ENCODE results near the gene LRRC8D. TPM values are rescaled to one million over a fixed set of nuclear protein-coding genes. Genes with fewer than 3 reads are reported as not detected.

The LRRC8D gene
- total and polyA plus RNA-seq, 2 experiments from 2014 or later, result 10.1 to 13.8 TPM

DNA sequence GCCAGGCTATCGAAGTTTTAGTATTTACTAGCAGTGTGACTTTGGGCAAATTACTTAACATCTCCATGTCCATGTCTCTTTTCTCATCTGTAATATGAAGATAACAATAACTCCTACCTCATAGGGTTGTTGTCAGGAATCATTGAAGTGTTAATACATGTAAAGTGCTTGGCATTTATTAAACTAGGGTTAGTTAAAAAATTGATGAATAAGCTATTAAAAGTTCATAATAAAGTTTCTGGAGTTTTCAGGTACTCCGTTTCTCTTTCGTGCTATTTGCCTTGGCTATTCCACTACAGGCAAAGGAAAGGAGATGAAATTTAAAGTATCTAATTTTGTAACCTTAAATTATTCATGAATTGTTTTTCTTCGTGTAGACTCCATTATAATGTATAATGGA, 16.7 kb downstream of the LRRC8D start:
- Histone ChIP-seq H3K4me1 (ENCODE audit: low read depth) (peaks cover 9% of the 10 kb centered on the region), H3K27me3 (no peaks in the 10 kb centered on the region), H3K36me3 (no peaks in the 10 kb centered on the region), H3K4me3 (no peak overlapping the region), H3K27ac (no peak overlapping the region), H3K9me3 (ENCODE audit: low read depth) (no peaks in the 10 kb centered on the region)
- DNase-seq (ENCODE audit: low read depth in 1 of 2, low spot score in 1 of 2), result no peak
- TF ChIP-seq, protein P1, sequence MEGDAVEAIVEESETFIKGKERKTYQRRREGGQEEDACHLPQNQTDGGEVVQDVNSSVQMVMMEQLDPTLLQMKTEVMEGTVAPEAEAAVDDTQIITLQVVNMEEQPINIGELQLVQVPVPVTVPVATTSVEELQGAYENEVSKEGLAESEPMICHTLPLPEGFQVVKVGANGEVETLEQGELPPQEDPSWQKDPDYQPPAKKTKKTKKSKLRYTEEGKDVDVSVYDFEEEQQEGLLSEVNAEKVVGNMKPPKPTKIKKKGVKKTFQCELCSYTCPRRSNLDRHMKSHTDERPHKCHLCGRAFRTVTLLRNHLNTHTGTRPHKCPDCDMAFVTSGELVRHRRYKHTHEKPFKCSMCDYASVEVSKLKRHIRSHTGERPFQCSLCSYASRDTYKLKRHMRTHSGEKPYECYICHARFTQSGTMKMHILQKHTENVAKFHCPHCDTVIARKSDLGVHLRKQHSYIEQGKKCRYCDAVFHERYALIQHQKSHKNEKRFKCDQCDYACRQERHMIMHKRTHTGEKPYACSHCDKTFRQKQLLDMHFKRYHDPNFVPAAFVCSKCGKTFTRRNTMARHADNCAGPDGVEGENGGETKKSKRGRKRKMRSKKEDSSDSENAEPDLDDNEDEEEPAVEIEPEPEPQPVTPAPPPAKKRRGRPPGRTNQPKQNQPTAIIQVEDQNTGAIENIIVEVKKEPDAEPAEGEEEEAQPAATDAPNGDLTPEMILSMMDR (IDR thresholded peaks at IDR 0.05; ENCODE audit: low read depth, low read length), result no peak

DNA sequence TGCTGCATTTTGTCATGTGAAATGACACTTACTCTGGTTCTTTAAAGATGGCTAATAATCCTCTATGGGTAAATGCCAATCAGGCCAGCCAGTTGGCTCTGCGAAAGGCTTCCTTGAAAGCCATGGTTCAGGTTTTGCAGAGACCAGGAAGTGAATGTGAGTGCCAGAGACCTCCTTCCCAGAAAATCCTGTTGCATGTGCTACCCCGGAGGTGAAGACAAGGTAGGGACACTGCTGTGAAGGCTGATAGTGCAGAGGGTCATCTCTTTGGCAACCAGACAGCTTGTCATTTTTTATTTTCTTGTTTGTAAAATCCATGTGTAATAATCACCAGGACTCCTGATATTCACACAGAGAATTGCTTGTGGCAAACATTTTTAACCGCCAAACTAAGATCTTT, 18.7 kb downstream of the LRRC8D start:
- Histone ChIP-seq H3K27ac (no peak overlapping the region), H3K4me3 (no peak overlapping the region), H3K9me3 (ENCODE audit: low read depth) (no peaks in the 10 kb centered on the region), H3K27me3 (no peaks in the 10 kb centered on the region), H3K4me1 (ENCODE audit: low read depth) (peaks cover 9% of the 10 kb centered on the region), H3K36me3 (no peaks in the 10 kb centered on the region)
- DNase-seq (ENCODE audit: low read depth in 1 of 2, low spot score in 1 of 2), result no peak
- TF ChIP-seq, protein P1 (IDR thresholded peaks at IDR 0.05; ENCODE audit: low read depth, low read length), result no peak

DNA sequence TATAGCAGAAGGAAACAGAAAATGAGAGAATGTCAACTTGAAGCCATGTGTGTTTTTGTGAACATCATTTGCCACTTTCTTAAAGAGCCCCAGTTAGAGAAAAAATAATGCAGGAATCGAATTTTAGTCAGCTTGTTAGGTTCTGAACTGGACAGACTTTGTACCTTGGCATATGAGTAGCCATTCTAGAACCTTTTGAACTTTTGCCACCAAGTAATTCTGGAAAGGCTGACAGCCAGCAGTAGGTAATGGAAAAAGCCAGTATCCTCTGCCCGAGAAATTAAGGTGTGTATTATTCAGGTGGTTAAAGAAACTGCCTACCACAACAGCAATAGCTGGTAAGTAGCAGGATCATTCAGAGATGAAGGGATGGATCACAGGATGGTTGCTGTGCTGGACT, 20.7 kb downstream of the LRRC8D start:
- peaks cover 9% of the 10 kb centered on the region for H3K4me1 ChIP-seq (ENCODE audit: low read depth)
- H3K27ac ChIP-seq, result no peak overlapping the region
- DNase-seq (ENCODE audit: low read depth in 1 of 2, low spot score in 1 of 2), result no peak
- TF ChIP-seq, protein P1 (IDR thresholded peaks at IDR 0.05; ENCODE audit: low read depth, low read length), result no peak
- H3K27me3 ChIP-seq, result no peaks in the 10 kb centered on the region
- no peaks in the 10 kb centered on the region for H3K9me3 ChIP-seq (ENCODE audit: low read depth)
- no peaks in the 10 kb centered on the region for H3K36me3 ChIP-seq
- no peak overlapping the region for H3K4me3 ChIP-seq

GRCh38 chr1:89842567-89843272, 21.9 kb downstream of the LRRC8D start:
- no peaks in the 10 kb centered on the region for H3K27me3 ChIP-seq
- H3K27ac ChIP-seq, result no peak overlapping the region
- H3K9me3 ChIP-seq (ENCODE audit: low read depth), result no peaks in the 10 kb centered on the region
- peak in 1 of 2 donors; percentile 64 for DNase-seq (ENCODE audit: low read depth in 1 of 2, low spot score in 1 of 2)
- H3K4me1 ChIP-seq (ENCODE audit: low read depth), result no peaks in the 10 kb centered on the region
- H3K4me3 ChIP-seq, result peak overlapping the region; percentile 32
- TF ChIP-seq, protein P1 (IDR thresholded peaks at IDR 0.05; ENCODE audit: low read depth, low read length), result no peak
- H3K36me3 ChIP-seq, result peaks cover 2% of the 10 kb centered on the region

DNA sequence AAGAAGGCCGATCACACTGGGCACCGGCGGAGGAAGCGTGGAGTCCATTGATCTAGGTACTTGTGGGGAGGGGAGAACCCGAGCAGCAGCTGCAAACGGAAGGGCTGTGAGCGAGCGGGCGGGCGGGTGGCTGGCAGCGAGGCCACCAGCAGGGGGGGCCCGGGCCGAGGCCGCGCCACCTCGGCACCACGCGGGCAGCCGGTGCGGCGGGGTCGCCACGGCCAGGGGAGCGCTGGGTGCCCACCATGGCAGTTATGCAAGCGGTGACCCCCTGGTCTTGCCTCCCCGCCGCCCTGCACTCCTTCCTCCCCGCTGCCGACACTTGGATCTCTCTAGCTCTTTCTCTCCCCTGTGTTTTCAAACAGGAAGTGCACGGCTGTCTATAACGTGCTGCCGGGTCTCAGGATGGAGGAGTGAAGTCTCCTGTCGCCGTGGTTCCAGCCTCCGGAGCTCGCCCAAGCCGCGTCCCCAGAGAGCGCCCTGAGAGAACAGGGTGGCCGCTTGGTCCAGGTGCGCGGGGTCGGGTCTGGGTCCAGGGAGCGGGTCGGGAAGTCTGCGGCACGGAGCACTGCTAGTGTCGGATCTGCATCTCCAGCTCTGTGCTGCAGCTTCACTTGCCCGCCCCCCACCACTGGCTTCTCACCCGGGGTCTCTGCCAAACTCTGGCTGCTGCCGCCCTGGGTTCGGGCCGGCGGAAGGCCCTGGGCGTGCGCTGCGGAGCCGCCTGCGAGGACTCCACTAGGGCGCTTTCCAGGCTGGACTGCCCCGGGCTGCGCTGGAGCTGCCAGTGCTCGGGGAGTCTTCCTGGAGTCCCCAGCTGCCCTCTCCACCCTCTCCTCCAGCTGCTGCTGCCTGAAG, 22.7 kb downstream of the LRRC8D start:
- peak; percentile 74 to 79 for DNase-seq (ENCODE audit: low read depth in 1 of 2, low spot score in 1 of 2)
- Histone ChIP-seq H3K4me1 (ENCODE audit: low read depth) (no peaks in the 10 kb centered on the region), H3K9me3 (ENCODE audit: low read depth) (no peaks in the 10 kb centered on the region), H3K36me3 (peaks cover 2% of the 10 kb centered on the region), H3K27me3 (no peaks in the 10 kb centered on the region), H3K4me3 (peak overlapping the region; percentile 32), H3K27ac (no peak overlapping the region)
- TF ChIP-seq, protein P1 (IDR thresholded peaks at IDR 0.05; ENCODE audit: low read depth, low read length), result peak; percentile 42

Data from cardiac muscle cell (in vitro differentiated cells and primary cell).